Progenitor cell of endocrine pancreas (in vitro differentiated cells): Measurements from ENCODE around the gene CDC7. TPM values are rescaled to one million over a fixed set of nuclear protein-coding genes. Genes with fewer than 3 reads are reported as not detected.

Experiments
- DNase-seq: peaks from one replicate; pipeline ENCODE4 v3.0.0; 2021; ENCODE audit warnings: low spot score; ENCODE audit not compliant: unreplicated experiment
- H3K27ac Mint-ChIP-seq: 2 replicates; pipeline ENCODE4 v1.8.0; 2021; ENCODE audit warnings: mild to moderate bottlenecking, moderate library complexity, mixed read lengths
- H3K27me3 Mint-ChIP-seq: 2 replicates; pipeline ENCODE4 v1.8.0; 2021; ENCODE audit warnings: mixed read lengths
- H3K36me3 Mint-ChIP-seq: 2 replicates; pipeline ENCODE4 v1.8.0; 2022; ENCODE audit warnings: mixed read lengths; ENCODE audit not compliant: insufficient read depth
- H3K4me1 Mint-ChIP-seq: 2 replicates; pipeline ENCODE4 v1.8.0; 2021; ENCODE audit warnings: low read depth, mixed read lengths
- H3K4me3 Mint-ChIP-seq: 2 replicates; pipeline ENCODE4 v1.8.0; 2021; ENCODE audit warnings: low read depth, mild to moderate bottlenecking, moderate library complexity, mixed read lengths
- H3K9me3 Mint-ChIP-seq: 2 replicates; pipeline ENCODE4 v1.8.0; 2021; ENCODE audit warnings: low read depth, mixed read lengths
- total RNA-seq: library from RNA; stranded (reverse); gene quantifications from 2 replicates; pipeline ENCODE4 v1.2.1, GENCODE V29; 2021
- TF ChIP-seq, protein P1 (sequence below): fragments of 200-600 bp; sonication (generic); IDR thresholded peaks from one replicate; pipeline ENCODE4 v1.5.0; 2021; ENCODE audit warnings: antibody characterized with exemption, mild to moderate bottlenecking; ENCODE audit not compliant: unreplicated experiment

CDC7 gene
- total RNA-seq, 1 donor from 2014 or later: 26.9 TPM

DNA sequence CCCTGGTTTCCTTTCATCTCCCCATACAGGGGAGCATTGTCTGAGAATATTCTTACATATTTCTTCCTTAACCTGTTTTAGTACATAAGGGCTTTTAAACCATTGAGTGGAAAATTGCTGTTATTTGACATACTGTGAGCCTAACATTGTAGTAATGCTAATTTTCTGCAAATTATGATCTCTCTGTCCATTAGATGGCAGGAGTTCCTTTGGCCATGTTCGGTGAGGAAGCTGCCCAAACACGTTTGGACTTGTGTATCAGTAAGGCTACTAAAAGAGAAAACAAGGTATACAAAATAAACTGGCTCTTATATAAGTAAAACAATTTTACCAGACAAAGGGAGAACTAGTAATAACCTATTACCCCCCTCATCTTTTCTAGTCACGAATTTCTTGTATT, 29.2 kb downstream of the CDC7 start:
- Mint-ChIP-seq H3K9me3 (no peaks in the 10 kb centered on the region), H3K27ac (no peak overlapping the region)

DNA sequence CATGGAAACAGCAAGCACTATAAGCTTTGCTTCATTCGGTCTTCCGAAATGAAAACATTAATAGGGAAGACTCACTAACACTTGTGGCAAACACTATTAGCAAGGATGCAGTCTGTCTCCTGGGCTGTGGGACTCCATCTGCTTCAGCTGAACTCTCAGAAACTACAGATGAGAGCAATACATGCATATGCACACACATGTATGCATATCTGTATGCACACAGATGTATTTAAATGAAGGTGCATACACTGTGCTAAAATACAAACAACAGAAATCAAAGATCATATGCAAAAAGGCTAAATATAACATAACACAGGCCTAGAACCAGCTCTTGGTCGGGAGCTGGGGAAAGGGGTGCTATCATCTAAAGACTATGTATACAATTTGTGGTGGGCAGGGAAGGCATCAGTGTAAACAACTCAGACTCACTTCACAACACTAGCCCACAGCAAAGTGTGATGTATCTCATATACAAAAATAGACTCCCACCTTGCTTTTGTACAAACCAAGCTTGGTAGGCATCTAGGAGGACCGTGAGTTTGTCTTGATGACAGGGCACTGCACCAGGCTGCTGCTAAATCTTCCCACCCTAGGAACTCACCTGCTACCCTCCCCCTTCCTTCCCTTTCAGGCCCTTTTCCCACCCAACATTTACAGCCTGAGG, 32.8 kb downstream of the CDC7 start:
- TF ChIP-seq, protein P1, sequence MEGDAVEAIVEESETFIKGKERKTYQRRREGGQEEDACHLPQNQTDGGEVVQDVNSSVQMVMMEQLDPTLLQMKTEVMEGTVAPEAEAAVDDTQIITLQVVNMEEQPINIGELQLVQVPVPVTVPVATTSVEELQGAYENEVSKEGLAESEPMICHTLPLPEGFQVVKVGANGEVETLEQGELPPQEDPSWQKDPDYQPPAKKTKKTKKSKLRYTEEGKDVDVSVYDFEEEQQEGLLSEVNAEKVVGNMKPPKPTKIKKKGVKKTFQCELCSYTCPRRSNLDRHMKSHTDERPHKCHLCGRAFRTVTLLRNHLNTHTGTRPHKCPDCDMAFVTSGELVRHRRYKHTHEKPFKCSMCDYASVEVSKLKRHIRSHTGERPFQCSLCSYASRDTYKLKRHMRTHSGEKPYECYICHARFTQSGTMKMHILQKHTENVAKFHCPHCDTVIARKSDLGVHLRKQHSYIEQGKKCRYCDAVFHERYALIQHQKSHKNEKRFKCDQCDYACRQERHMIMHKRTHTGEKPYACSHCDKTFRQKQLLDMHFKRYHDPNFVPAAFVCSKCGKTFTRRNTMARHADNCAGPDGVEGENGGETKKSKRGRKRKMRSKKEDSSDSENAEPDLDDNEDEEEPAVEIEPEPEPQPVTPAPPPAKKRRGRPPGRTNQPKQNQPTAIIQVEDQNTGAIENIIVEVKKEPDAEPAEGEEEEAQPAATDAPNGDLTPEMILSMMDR: no peak
- Mint-ChIP-seq H3K27ac (no peak overlapping the region), H3K4me1 (no peaks in the 10 kb centered on the region), H3K4me3 (no peak overlapping the region), H3K36me3 (no peaks in the 10 kb centered on the region), H3K27me3 (peaks cover under 1% of the 10 kb centered on the region), H3K9me3 (no peaks in the 10 kb centered on the region)
- DNase-seq: no peak

More for the DNA sequence above, 29.2 kb downstream of the CDC7 start:
- H3K4me3 Mint-ChIP-seq: no peak overlapping the region
- TF ChIP-seq, protein P1: no peak
- no peaks in the 10 kb centered on the region for H3K36me3 Mint-ChIP-seq
- DNase-seq: no peak
- H3K4me1 Mint-ChIP-seq: peaks cover 8% of the 10 kb centered on the region
- no peaks in the 10 kb centered on the region for H3K27me3 Mint-ChIP-seq

- no peak overlapping the region for H3K4me3 Mint-ChIP-seq
- H3K4me1 Mint-ChIP-seq: no peaks in the 10 kb centered on the region
- no peaks in the 10 kb centered on the region for H3K36me3 Mint-ChIP-seq
- peaks cover 3% of the 10 kb centered on the region for H3K27me3 Mint-ChIP-seq
- H3K9me3 Mint-ChIP-seq: no peaks in the 10 kb centered on the region
- TF ChIP-seq, protein P1: no peak
- no peak overlapping the region for H3K27ac Mint-ChIP-seq
- DNase-seq: no peak
Measured at GRCh38 chr1:91535441-91535840, 34.8 kb downstream of the CDC7 start.

DNA sequence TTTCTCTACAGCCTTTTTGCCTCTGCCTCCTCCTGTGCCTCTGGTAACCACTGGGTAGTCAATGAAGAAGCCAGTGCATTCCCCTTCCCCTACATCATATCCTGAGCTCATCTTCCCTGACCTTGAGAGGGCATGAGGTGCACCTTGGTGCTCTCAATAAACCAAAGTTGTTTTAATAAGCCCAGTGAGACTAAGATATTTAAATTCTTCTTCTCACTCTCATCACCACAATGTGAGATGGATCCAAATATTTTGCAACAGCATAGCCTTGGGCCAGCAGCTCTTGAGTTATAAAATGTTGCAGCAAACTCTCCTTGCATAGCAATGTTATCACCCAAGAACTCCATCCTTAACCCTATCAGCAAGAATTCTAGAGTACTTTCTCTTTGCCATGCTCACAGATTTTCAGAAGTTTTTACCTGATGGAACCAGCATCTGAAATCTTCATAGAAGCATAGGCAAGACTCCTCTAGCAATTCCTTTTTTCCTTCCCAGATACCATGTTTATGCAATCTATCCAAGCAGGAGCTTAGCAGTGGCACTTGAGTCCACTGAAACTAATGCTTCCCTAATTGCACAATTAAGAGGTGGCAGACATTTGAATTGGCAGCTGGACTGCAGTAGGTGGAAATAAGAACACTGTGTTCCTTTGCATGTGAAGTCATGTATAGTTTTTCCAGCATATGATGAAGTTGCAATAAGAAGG, 36.8 kb downstream of the CDC7 start:
- no peaks in the 10 kb centered on the region for H3K36me3 Mint-ChIP-seq

GRCh38 chr1:91537987-91538304, 37.3 kb downstream of the CDC7 start:
- no peak overlapping the region for H3K27ac Mint-ChIP-seq
- no peak for DNase-seq
- no peak overlapping the region for H3K4me3 Mint-ChIP-seq
- H3K9me3 Mint-ChIP-seq: no peaks in the 10 kb centered on the region
- TF ChIP-seq, protein P1: no peak
- H3K4me1 Mint-ChIP-seq: no peaks in the 10 kb centered on the region
- peaks cover 3% of the 10 kb centered on the region for H3K27me3 Mint-ChIP-seq
- H3K36me3 Mint-ChIP-seq: no peaks in the 10 kb centered on the region

More for the DNA sequence above, 36.8 kb downstream of the CDC7 start:
- no peaks in the 10 kb centered on the region for H3K9me3 Mint-ChIP-seq
- no peak overlapping the region for H3K27ac Mint-ChIP-seq
- DNase-seq: no peak
- TF ChIP-seq, protein P1: no peak
- no peak overlapping the region for H3K4me3 Mint-ChIP-seq
- H3K4me1 Mint-ChIP-seq: no peaks in the 10 kb centered on the region
- peaks cover 3% of the 10 kb centered on the region for H3K27me3 Mint-ChIP-seq
